ENCODE results near the gene CDH23. TPM values are rescaled to one million over a fixed set of nuclear protein-coding genes. Genes with fewer than 3 reads are reported as not detected.

CDH23 gene
- total and polyA plus RNA-seq, 10 of the 15 experiments (the other 5 are each of a cell fraction or from before 2014, with no cell fraction given) = 0.09 to 0.40 (median 0.15) TPM; not detected in 1

DNA sequence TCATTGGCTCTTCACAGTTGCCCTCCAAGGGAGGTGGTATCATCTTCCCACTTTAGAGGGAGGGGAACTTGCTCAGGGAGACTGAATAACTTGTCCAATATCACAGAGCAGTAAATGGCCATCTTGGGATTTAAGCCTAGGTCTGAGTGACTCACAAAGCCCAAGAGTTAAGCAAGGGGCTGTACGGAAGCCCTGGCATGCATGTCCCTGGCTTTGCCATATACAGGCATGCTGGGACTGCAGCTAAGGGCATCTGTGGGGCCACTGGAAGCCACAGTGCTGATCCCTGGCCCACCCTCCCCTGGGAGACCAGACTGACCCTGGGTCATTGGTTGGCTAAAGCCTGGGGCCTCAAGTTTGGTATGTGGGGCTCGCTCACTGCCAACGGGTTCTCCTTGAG is 373.5 kb downstream of the CDH23 start:
- Histone ChIP-seq H3K27ac (ENCODE audit: control insufficient read depth, insufficient read depth) (peak overlapping the region; percentile 94), H3K4me1 (ENCODE audit: control insufficient read depth, insufficient read depth, low read length) (peaks cover 56% of the 10 kb centered on the region), H4K20me1 (ENCODE audit: control insufficient read depth, insufficient read depth) (no peaks in the 10 kb centered on the region), H2AFZ (ENCODE audit: control insufficient read depth, low read depth, low read length) (no peak overlapping the region), H3K27me3 (replicated peaks in 1 of 2; ENCODE audit: control insufficient read depth in 2 of 2, insufficient read depth in 2 of 2, low read length in 1 of 2) (no peaks in the 10 kb centered on the region), H3K9me3 (replicated peaks; ENCODE audit: control insufficient read depth, insufficient read depth, low read length) (no peaks in the 10 kb centered on the region), H3K4me3 (no peak overlapping the region), H3K4me2 (ENCODE audit: control insufficient read depth, insufficient read depth) (peak overlapping the region; percentile 99; the same call in 1 of the 2 replicates), H3K9ac (ENCODE audit: control insufficient read depth, insufficient read depth, low read length) (0 out of 2 replicates have a peak overlapping the region, but pooled peaks have one; percentile 51), H3K36me3 (ENCODE audit: control insufficient read depth in 2 of 2, insufficient read depth in 2 of 2, low read length in 1 of 2) (no peaks in the 10 kb centered on the region), H3K79me2 (ENCODE audit: control insufficient read depth, insufficient read depth, low read length) (peaks cover 23% of the 10 kb centered on the region)
- POLR2A ChIA-PET = no interaction called here
- WGBS (ENCODE audit: insufficient coverage, insufficient replicate concordance, low lambda C conversion rate, missing lambda C conversion rate) = 98% methylated on average over 3 of the region's 3 CpGs
- CTCF ChIA-PET = interaction anchor here (0.7 to 7.2 kb wide), 4 partner anchors 61 to 126 kb away, joined by 4 to 97 read pairs (median 6); no protein-coding TSS in a partner anchor
- FAIRE-seq = no peak
- intact Hi-C loops (cut with micrococcal nuclease; ENCODE audit: unreplicated experiment) (no loop called here), in situ Hi-C loops (cut with MboI) (no loop called here)
- DNase-seq (ENCODE audit: low read depth, low spot score) = no peak
- no peak for TF ChIP-seq HDGF (IDR thresholded peaks at IDR 0.05)
- TF ChIP-seq, protein P1, sequence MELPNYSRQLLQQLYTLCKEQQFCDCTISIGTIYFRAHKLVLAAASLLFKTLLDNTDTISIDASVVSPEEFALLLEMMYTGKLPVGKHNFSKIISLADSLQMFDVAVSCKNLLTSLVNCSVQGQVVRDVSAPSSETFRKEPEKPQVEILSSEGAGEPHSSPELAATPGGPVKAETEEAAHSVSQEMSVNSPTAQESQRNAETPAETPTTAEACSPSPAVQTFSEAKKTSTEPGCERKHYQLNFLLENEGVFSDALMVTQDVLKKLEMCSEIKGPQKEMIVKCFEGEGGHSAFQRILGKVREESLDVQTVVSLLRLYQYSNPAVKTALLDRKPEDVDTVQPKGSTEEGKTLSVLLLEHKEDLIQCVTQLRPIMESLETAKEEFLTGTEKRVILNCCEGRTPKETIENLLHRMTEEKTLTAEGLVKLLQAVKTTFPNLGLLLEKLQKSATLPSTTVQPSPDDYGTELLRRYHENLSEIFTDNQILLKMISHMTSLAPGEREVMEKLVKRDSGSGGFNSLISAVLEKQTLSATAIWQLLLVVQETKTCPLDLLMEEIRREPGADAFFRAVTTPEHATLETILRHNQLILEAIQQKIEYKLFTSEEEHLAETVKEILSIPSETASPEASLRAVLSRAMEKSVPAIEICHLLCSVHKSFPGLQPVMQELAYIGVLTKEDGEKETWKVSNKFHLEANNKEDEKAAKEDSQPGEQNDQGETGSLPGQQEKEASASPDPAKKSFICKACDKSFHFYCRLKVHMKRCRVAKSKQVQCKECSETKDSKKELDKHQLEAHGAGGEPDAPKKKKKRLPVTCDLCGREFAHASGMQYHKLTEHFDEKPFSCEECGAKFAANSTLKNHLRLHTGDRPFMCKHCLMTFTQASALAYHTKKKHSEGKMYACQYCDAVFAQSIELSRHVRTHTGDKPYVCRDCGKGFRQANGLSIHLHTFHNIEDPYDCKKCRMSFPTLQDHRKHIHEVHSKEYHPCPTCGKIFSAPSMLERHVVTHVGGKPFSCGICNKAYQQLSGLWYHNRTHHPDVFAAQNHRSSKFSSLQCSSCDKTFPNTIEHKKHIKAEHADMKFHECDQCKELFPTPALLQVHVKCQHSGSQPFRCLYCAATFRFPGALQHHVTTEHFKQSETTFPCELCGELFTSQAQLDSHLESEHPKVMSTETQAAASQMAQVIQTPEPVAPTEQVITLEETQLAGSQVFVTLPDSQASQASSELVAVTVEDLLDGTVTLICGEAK (IDR thresholded peaks at IDR 0.05; ENCODE audit: borderline replicate concordance) = no peak
- TF ChIP-seq, protein P2, sequence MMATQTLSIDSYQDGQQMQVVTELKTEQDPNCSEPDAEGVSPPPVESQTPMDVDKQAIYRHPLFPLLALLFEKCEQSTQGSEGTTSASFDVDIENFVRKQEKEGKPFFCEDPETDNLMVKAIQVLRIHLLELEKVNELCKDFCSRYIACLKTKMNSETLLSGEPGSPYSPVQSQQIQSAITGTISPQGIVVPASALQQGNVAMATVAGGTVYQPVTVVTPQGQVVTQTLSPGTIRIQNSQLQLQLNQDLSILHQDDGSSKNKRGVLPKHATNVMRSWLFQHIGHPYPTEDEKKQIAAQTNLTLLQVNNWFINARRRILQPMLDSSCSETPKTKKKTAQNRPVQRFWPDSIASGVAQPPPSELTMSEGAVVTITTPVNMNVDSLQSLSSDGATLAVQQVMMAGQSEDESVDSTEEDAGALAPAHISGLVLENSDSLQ (IDR thresholded peaks at IDR 0.05) = no peak
- TF ChIP-seq PAX8 (IDR thresholded peaks at IDR 0.05) = no peak
- TF ChIP-seq ZSCAN29 (IDR thresholded peaks at IDR 0.05) = no peak
- TF ChIP-seq SRF (IDR thresholded peaks at IDR 0.05; ENCODE audit: low read depth in 2 of 2, low read length in 2 of 2) = 0 out of 4 replicates have a peak, but pooled peaks of 1 of the 2 experiments have one; percentile 23
- TF ChIP-seq, protein P3, sequence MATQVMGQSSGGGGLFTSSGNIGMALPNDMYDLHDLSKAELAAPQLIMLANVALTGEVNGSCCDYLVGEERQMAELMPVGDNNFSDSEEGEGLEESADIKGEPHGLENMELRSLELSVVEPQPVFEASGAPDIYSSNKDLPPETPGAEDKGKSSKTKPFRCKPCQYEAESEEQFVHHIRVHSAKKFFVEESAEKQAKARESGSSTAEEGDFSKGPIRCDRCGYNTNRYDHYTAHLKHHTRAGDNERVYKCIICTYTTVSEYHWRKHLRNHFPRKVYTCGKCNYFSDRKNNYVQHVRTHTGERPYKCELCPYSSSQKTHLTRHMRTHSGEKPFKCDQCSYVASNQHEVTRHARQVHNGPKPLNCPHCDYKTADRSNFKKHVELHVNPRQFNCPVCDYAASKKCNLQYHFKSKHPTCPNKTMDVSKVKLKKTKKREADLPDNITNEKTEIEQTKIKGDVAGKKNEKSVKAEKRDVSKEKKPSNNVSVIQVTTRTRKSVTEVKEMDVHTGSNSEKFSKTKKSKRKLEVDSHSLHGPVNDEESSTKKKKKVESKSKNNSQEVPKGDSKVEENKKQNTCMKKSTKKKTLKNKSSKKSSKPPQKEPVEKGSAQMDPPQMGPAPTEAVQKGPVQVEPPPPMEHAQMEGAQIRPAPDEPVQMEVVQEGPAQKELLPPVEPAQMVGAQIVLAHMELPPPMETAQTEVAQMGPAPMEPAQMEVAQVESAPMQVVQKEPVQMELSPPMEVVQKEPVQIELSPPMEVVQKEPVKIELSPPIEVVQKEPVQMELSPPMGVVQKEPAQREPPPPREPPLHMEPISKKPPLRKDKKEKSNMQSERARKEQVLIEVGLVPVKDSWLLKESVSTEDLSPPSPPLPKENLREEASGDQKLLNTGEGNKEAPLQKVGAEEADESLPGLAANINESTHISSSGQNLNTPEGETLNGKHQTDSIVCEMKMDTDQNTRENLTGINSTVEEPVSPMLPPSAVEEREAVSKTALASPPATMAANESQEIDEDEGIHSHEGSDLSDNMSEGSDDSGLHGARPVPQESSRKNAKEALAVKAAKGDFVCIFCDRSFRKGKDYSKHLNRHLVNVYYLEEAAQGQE (IDR thresholded peaks at IDR 0.05; ENCODE audit: low read depth, low read length) = no peak
- no peak for TF ChIP-seq NR2C2 (IDR thresholded peaks at IDR 0.05; ENCODE audit: borderline replicate concordance, control insufficient read depth, insufficient read length, low read depth)
- ATAC-seq = no peak
- SMC1A ChIA-PET (ENCODE audit: uncharacterized antibody, unreplicated experiment) = interaction anchor here (3.9 to 4.6 kb wide), 3 partner anchors 12 to 73 kb away, joined by 21 to 33 read pairs (median 31); no protein-coding TSS in a partner anchor
- BruUV-seq (replicated peaks) = no TSS peak
- RAD21 ChIA-PET (ENCODE audit: unreplicated experiment) = interaction anchor here (4.0 kb wide), 1 partner anchor 75 kb away, joined by 53 read pairs; no protein-coding TSS in a partner anchor

Measured in GM12878 (cell line).